Chondrocyte (in vitro differentiated cells): ENCODE data around the gene DSC1. TPM values are rescaled to one million over a fixed set of nuclear protein-coding genes. Genes with fewer than 3 reads are reported as not detected.

Experiments used
- DNase-seq: peaks from one replicate; pipeline ENCODE4 v3.0.0; 2021; ENCODE audit warnings: mixed read lengths, low spot score
- H3K27ac Mint-ChIP-seq: one replicate; pipeline ENCODE4 v1.8.0; 2021; ENCODE audit warnings: mild to moderate bottlenecking, moderate library complexity, mixed read lengths; ENCODE audit not compliant: unreplicated experiment
- H3K27me3 Mint-ChIP-seq: 2 replicates; pipeline ENCODE4 v1.8.0; 2021; ENCODE audit warnings: low read depth, mixed read lengths
- H3K36me3 Mint-ChIP-seq: 2 replicates; pipeline ENCODE4 v1.8.0; 2021; ENCODE audit warnings: low read depth, mixed read lengths
- H3K4me1 Mint-ChIP-seq: 2 replicates; pipeline ENCODE4 v1.8.0; 2021; ENCODE audit warnings: low read depth, mild to moderate bottlenecking, mixed read lengths
- H3K4me3 Mint-ChIP-seq: one replicate; pipeline ENCODE4 v1.8.0; 2021; ENCODE audit warnings: mild to moderate bottlenecking, moderate library complexity, mixed read lengths; ENCODE audit not compliant: unreplicated experiment
- H3K9me3 Mint-ChIP-seq: 2 replicates; pipeline ENCODE4 v1.8.0; 2021; ENCODE audit warnings: low read depth, mixed read lengths
- CTCF ChIP-seq: fragments of 200-600 bp; sonication (generic); IDR thresholded peaks from 2 replicates; pipeline ENCODE4 v1.5.0; 2021; ENCODE audit warnings: antibody characterized with exemption, mild to moderate bottlenecking, moderate library complexity
- total RNA-seq: library from RNA; stranded (reverse); gene quantifications from 3 replicates; pipeline ENCODE4 v1.2.1, GENCODE V29; 2021

DSC1 gene
- total RNA-seq, 1 donor from 2014 or later: not detected

- no peak overlapping the region for H3K4me3 Mint-ChIP-seq
- no peaks in the 10 kb centered on the region for H3K9me3 Mint-ChIP-seq
- no peak overlapping the region for H3K27ac Mint-ChIP-seq
- DNase-seq: no peak
- TF ChIP-seq CTCF: no peak
- H3K36me3 Mint-ChIP-seq: no peaks in the 10 kb centered on the region
- H3K27me3 Mint-ChIP-seq: peaks cover 53% of the 10 kb centered on the region
- peaks cover 13% of the 10 kb centered on the region for H3K4me1 Mint-ChIP-seq
Measured at GRCh38 chr18:31099450-31100230, 63.0 kb downstream of the DSC1 start.

GRCh38 chr18:31098878-31099277, 63.8 kb downstream of the DSC1 start:
- DNase-seq: no peak
- H3K4me1 Mint-ChIP-seq: peaks cover 13% of the 10 kb centered on the region
- no peaks in the 10 kb centered on the region for H3K9me3 Mint-ChIP-seq
- peaks cover 54% of the 10 kb centered on the region for H3K27me3 Mint-ChIP-seq
- H3K36me3 Mint-ChIP-seq: no peaks in the 10 kb centered on the region
- no peak overlapping the region for H3K27ac Mint-ChIP-seq
- no peak overlapping the region for H3K4me3 Mint-ChIP-seq
- no peak for TF ChIP-seq CTCF

- Mint-ChIP-seq H3K27me3 (peaks cover 45% of the 10 kb centered on the region), H3K36me3 (no peaks in the 10 kb centered on the region), H3K27ac (no peak overlapping the region), H3K4me3 (no peak overlapping the region), H3K9me3 (no peaks in the 10 kb centered on the region), H3K4me1 (peaks cover 13% of the 10 kb centered on the region)
- no peak for DNase-seq
- no peak for TF ChIP-seq CTCF
Measured at GRCh38 chr18:31097666-31098065, 65.0 kb downstream of the DSC1 start.

GRCh38 chr18:31093880-31094279, 68.8 kb downstream of the DSC1 start:
- peaks cover 38% of the 10 kb centered on the region for H3K27me3 Mint-ChIP-seq

GRCh38 chr18:31093294-31093693, 69.4 kb downstream of the DSC1 start:
- no peak overlapping the region for H3K4me3 Mint-ChIP-seq
- TF ChIP-seq CTCF: no peak
- H3K36me3 Mint-ChIP-seq: no peaks in the 10 kb centered on the region
- H3K9me3 Mint-ChIP-seq: no peaks in the 10 kb centered on the region
- H3K4me1 Mint-ChIP-seq: no peaks in the 10 kb centered on the region
- H3K27ac Mint-ChIP-seq: no peak overlapping the region
- no peak for DNase-seq
- peaks cover 35% of the 10 kb centered on the region for H3K27me3 Mint-ChIP-seq

More at GRCh38 chr18:31093880-31094279, 68.8 kb downstream of the DSC1 start:
- Mint-ChIP-seq H3K4me1 (no peaks in the 10 kb centered on the region), H3K9me3 (no peaks in the 10 kb centered on the region), H3K36me3 (no peaks in the 10 kb centered on the region), H3K4me3 (no peak overlapping the region), H3K27ac (no peak overlapping the region)
- TF ChIP-seq CTCF: no peak
- no peak for DNase-seq
